OCI-LY3 (cell line): ENCODE data around the gene CST8.

ENCODE experiments used
- H2AFZ ChIP-seq: fragments of 200-600, 300-600 bp; shearing (Covaris generic); 2 replicates; pipeline ENCODE4 v1.6.0; 2014; ENCODE audit warnings: antibody characterized with exemption, low read depth, low read length
- H3K27ac ChIP-seq: fragments of 200-600, 300-600 bp; sonication (generic); 2 replicates; pipeline ENCODE4 v1.5.1; 2014; ENCODE audit warnings: mild to moderate bottlenecking, low read length, moderate library complexity, mixed read lengths
- H3K27me3 ChIP-seq: fragments of 200-600, 300-600 bp; sonication (generic); 2 replicates; pipeline ENCODE4 v1.6.1; 2014; ENCODE audit warnings: low read depth, low read length, mixed read lengths
- H3K36me3 ChIP-seq: fragments of 200-600, 300-600 bp; sonication (generic); replicated peaks from 2 replicates; pipeline ENCODE3; 2014; ENCODE audit warnings: low read depth, low read length, mixed read lengths
- H3K4me1 ChIP-seq: fragments of 300-600, 200-600 bp; sonication (generic); 2 replicates; pipeline ENCODE4 v1.6.1; 2014; ENCODE audit warnings: low read length, mixed read lengths
- H3K4me2 ChIP-seq: fragments of 200-600, 300-600 bp; sonication (generic); 2 replicates; pipeline ENCODE4 v1.6.1; 2014; ENCODE audit warnings: low read length, mixed read lengths
- H3K4me3 ChIP-seq: fragments of 300-600, 200-600 bp; sonication (generic); 2 replicates; pipeline ENCODE4 v1.5.1; 2014; ENCODE audit warnings: antibody characterized with exemption, mild to moderate bottlenecking, low read length, moderate library complexity
- H3K79me2 ChIP-seq: fragments of 300-600, 200-600 bp; shearing (Covaris generic); 2 replicates; pipeline ENCODE4 v1.6.1; 2014; ENCODE audit warnings: mild to moderate bottlenecking, low read length, mixed read lengths
- H3K9ac ChIP-seq: fragments of 300-600, 200-600 bp; shearing (Covaris generic); 2 replicates; pipeline ENCODE4 v1.6.0; 2014; ENCODE audit warnings: mild to moderate bottlenecking, low read length, moderate library complexity
- H3K9me3 ChIP-seq: fragments of 200-600, 300-600 bp; shearing (Covaris generic); 2 replicates; pipeline ENCODE4 v1.6.1; 2014; ENCODE audit warnings: low read length, mixed read lengths; ENCODE audit not compliant: insufficient read depth
- H4K20me1 ChIP-seq: fragments of 200-600, 300-600 bp; sonication (generic); 2 replicates; pipeline ENCODE4 v1.6.1; 2016; ENCODE audit warnings: low read length, mixed read lengths; ENCODE audit not compliant: insufficient read depth
- CTCF ChIP-seq: fragments of 200-600, 300-600 bp; sonication (generic); IDR thresholded peaks from 2 replicates; pipeline ENCODE4 v1.5.1; 2014; ENCODE audit warnings: antibody characterized with exemption, low read length, low read depth
- EZH2phosphoT487 ChIP-seq: fragments of 200-600 bp; shearing (Covaris generic); IDR thresholded peaks from 2 replicates; pipeline ENCODE4 v1.6.1; 2018; ENCODE audit warnings: antibody characterized with exemption, mixed run types, low read depth

The CST8 gene

GRCh38 chr20:23450877-23451276 is 40.0 kb upstream of the CST8 start:
- Histone ChIP-seq H4K20me1 (no peaks in the 10 kb centered on the region), H3K36me3 (no peaks in the 10 kb centered on the region), H3K27me3 (no peaks in the 10 kb centered on the region), H3K27ac (no peak overlapping the region), H3K4me1 (peaks cover 10% of the 10 kb centered on the region), H3K79me2 (no peaks in the 10 kb centered on the region), H3K9ac (no peak overlapping the region), H3K4me2 (no peak overlapping the region), H3K9me3 (no peaks in the 10 kb centered on the region), H3K4me3 (no peak overlapping the region), H2AFZ (no peak overlapping the region)
- TF ChIP-seq EZH2phosphoT487 (no peak), CTCF (no peak)

- TF ChIP-seq CTCF (no peak), EZH2phosphoT487 (no peak)
- no peaks in the 10 kb centered on the region for H3K9me3 ChIP-seq
- no peaks in the 10 kb centered on the region for H3K36me3 ChIP-seq
- no peak overlapping the region for H3K4me2 ChIP-seq
- H3K27ac ChIP-seq = no peak overlapping the region
- H4K20me1 ChIP-seq = no peaks in the 10 kb centered on the region
- peaks cover 10% of the 10 kb centered on the region for H3K4me1 ChIP-seq
- no peak overlapping the region for H3K4me3 ChIP-seq
- H3K9ac ChIP-seq = no peak overlapping the region
- H3K27me3 ChIP-seq = no peaks in the 10 kb centered on the region
- no peaks in the 10 kb centered on the region for H3K79me2 ChIP-seq
- H2AFZ ChIP-seq = no peak overlapping the region
Measured at GRCh38 chr20:23451956-23452487, 38.9 kb upstream of the CST8 start.

DNA sequence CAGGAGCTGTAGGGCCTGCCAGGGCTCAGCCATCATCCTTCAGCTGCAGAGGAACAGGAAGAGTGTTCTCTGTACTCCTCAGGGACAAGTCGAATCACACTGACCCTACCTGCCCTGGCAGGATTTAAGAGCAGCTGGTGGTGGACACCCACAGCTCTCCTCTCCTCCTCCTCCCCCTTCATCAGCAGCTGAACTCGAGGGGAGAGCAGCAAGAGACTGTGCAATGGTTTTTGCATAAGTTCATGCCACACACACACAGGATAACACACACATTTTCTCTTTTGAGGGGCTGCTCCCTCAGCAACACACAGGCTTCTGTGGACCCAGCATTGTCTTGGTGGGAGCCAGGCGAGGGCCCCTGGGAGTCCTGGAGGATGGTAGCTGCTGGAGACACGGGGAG is 38.1 kb upstream of the CST8 start, which contains the start of gene CST11:
Gene CST11, minus strand, starts transcription at position 101 of the 400 bp plus-strand sequence. Its CDS starts 65 bp downstream, at position 36.
- 0 out of 2 replicates have a peak, but pooled peaks cover 3% of the 10 kb centered on the region for H3K27me3 ChIP-seq
- no peak within 1 kb of the TSS for H3K27ac ChIP-seq
- no peak for TF ChIP-seq EZH2phosphoT487
- TF ChIP-seq CTCF = no peak
- no peaks in the 10 kb centered on the region for H4K20me1 ChIP-seq
- H3K36me3 ChIP-seq = no peaks in the 10 kb centered on the region
- H3K79me2 ChIP-seq = no peaks in the 10 kb centered on the region
- no peak within 1 kb of the TSS for H2AFZ ChIP-seq
- peaks cover 10% of the 10 kb centered on the region for H3K4me1 ChIP-seq
- H3K4me2 ChIP-seq = no peak within 1 kb of the TSS
- H3K9ac ChIP-seq = no peak within 1 kb of the TSS
- H3K9me3 ChIP-seq = no peaks in the 10 kb centered on the region
- H3K4me3 ChIP-seq = no peak within 1 kb of the TSS

DNA sequence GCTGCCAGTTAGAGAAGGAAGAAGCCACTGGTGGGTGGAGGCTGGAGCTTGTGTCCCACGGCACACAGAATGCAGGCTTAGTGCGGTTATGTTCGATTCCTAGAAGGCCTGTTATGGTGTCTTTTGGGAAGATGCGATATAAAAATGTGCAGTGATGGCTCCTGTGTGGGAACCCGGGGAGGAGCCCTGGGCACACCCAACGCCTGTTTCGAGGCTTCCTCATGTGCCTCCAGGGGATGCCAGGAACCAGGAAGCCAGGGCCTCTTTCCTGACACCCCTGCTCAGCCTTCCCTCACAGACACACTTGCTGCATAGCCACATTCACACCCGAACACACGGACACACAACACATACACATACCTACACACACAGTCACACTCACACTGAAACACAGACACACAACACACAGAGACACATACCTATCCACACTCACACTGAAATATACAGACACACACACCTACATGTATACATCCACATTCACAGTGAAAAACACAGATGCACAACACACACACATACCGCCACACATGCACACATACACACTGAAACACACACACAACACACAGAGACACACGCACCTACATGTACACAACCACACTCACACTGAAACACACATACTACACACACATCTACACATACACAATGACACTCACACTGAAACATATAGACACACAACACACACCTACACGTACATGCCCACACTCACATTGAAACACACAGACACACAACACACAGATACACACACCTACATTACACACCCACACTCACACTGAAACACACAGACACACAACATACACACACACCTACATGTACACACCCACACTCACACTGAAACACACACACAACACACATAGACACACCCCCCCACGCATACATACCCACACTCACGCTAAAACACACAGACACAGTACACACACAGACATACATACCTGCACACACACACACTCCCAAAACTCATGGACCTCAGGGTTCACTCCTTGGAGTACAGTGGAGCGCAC is 37.1 kb upstream of the CST8 start:
- no peak overlapping the region for H3K4me3 ChIP-seq
- H3K79me2 ChIP-seq = no peaks in the 10 kb centered on the region
- no peak overlapping the region for H3K9ac ChIP-seq
- peaks cover 10% of the 10 kb centered on the region for H3K4me1 ChIP-seq
- H3K4me2 ChIP-seq = no peak overlapping the region
- H3K36me3 ChIP-seq = no peaks in the 10 kb centered on the region
- TF ChIP-seq CTCF (no peak), EZH2phosphoT487 (no peak)
- H3K9me3 ChIP-seq = no peaks in the 10 kb centered on the region
- H3K27ac ChIP-seq = no peak overlapping the region
- no peaks in the 10 kb centered on the region for H4K20me1 ChIP-seq
- H2AFZ ChIP-seq = no peak overlapping the region
- H3K27me3 ChIP-seq = 0 out of 2 replicates have a peak, but pooled peaks cover 5% of the 10 kb centered on the region
